ENCODE data around the gene GSTM2.
"Not testable (repeated sequence)": the region's sequence is repeated elsewhere in the genome, so short reads cannot be mapped to it uniquely, and the experiment has no call there.

GSTM2 gene

DNA sequence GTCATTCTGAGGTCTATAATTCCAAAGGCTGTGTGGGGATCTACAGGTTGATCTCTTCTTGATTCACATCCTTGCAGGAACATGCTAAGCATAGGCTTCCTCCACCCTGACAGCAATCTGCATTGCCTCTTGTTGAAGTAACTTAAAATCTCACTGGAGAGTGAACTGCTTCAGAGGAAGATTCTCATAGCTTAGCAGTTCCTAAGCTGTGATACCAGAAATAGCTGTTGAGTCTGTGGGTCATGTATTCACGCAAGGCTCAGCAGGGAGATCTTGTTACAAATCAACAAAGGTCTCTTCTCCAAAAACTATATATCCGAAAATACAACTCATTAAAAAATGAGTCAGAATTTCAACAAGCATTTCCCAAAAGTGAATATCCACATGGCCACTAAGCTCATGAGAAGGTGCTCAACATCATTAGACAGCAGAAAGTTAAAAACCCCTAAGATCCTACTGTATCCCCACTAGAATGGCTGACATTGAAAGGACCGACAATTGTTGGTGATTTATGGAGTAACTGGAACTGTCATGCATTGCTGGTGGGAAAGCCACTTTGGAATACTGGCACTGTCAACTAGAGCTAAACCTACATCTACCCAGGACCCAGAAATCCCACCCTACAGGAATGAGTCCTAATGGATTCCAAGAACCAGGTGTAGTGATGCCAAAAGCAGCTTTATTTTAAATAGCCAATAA is 9.0 kb downstream of the GSTM2 start:
- not testable (repeated sequence) for H3K27me3 Mint-ChIP-seq, H3K27ac Mint-ChIP-seq, H3K4me1 Mint-ChIP-seq, H3K9me3 Mint-ChIP-seq, ATAC-seq, H3K36me3 Mint-ChIP-seq, H3K4me3 Mint-ChIP-seq

DNA sequence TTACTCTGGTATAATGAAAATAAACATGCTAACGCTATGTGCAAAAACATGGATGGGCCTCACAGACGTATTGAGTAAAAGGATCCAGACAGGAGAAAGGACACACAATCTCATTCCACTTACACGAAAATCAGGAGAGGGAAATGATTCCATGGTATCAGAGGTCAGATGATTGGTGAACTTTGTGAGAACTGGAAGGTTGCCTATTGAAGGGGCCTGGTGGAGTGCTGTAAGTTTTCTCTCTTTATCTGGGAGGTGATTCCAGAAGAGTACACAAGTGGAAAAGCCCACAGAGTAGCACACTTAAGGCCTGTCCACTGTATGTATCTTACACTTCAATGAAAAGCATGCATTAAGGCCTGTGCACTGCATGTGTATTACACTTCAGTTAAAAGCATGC is 9.6 kb downstream of the GSTM2 start:
- Mint-ChIP-seq H3K4me3 (no peak overlapping the region), H3K4me1 (no peaks in the 10 kb centered on the region), H3K9me3 (no peaks in the 10 kb centered on the region), H3K27ac (no peak overlapping the region), H3K27me3 (no peaks in the 10 kb centered on the region), H3K36me3 (peaks cover 6% of the 10 kb centered on the region)
- ATAC-seq = no peak

DNA sequence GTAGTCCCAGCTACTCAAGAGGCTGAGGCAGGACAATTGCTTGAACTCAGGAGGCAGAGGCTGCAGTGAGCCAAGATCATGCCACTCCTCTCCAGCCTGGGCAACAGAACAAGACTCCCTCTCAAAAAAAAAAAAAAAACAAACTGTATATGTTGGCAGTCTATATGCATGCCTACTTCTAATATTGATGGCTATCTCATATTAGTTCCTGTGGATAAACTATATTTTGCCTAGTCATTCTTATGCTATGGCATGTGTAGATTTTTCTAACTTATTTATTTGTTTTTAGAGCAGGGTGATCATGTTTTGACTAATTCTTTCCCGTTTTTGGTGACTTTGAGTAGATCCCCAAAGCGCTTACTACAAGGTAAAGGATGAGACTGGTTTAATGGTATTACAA is 10.8 kb downstream of the GSTM2 start:
- not testable (repeated sequence) for ATAC-seq, H3K4me1 Mint-ChIP-seq, H3K27me3 Mint-ChIP-seq, H3K36me3 Mint-ChIP-seq, H3K27ac Mint-ChIP-seq, H3K9me3 Mint-ChIP-seq, H3K4me3 Mint-ChIP-seq

- H3K27me3 Mint-ChIP-seq, H3K36me3 Mint-ChIP-seq, ATAC-seq, H3K4me3 Mint-ChIP-seq, H3K27ac Mint-ChIP-seq, H3K4me1 Mint-ChIP-seq, H3K9me3 Mint-ChIP-seq: not testable (repeated sequence)
Observed at GRCh38 chr1:109684777-109685176, 16.9 kb downstream of the GSTM2 start.

DNA sequence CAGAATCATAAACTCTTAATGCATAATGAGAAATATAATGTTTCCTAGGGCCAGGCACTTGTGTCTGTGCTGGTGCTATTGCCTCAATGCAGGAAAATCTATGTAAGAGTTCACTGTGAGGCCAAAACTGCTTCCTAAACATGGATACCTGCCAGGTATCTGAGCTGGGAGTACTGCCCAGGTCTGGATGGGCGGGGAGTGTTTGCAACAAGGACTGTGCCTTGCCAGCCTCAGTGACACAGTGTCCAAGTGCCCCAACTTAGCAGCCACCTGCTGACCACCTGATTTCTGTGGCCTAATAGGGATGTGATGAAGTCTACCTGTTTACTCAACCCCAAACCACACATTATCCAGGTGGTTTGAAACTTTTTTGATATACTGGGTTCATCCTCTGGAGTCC is 17.5 kb downstream of the GSTM2 start:
- H3K27me3 Mint-ChIP-seq, H3K4me3 Mint-ChIP-seq, H3K4me1 Mint-ChIP-seq, H3K9me3 Mint-ChIP-seq, H3K27ac Mint-ChIP-seq, ATAC-seq, H3K36me3 Mint-ChIP-seq: not testable (repeated sequence)

DNA sequence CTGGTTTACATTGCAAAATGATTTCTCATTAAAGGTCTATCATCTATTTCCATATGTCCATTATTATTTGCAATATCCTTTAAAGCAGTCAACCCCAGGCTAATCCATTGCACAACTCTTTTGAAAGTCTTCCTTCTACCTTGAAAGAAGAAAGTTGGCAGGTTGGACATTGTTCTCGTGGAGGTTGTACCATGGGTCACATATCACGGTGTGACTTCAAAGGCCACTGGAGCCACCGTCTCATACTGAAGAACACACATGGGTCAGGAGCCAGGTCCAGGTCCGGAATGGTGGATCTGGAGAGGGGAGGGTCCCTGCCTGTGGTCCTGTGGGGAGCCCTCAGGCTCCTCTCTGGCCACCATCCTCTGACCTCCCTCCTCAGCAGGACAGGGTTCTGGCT is 18.0 kb downstream of the GSTM2 start:
- not testable (repeated sequence) for H3K36me3 Mint-ChIP-seq, H3K4me3 Mint-ChIP-seq, ATAC-seq, H3K9me3 Mint-ChIP-seq, H3K4me1 Mint-ChIP-seq, H3K27me3 Mint-ChIP-seq, H3K27ac Mint-ChIP-seq

GRCh38 chr1:109687109-109687508 is 19.3 kb downstream of the GSTM2 start:
- peak overlapping the region; percentile 87 for H3K4me3 Mint-ChIP-seq
- not testable (repeated sequence) for H3K36me3 Mint-ChIP-seq, H3K27me3 Mint-ChIP-seq, H3K9me3 Mint-ChIP-seq, H3K4me1 Mint-ChIP-seq
- peak overlapping the region; percentile 93 for H3K27ac Mint-ChIP-seq
- peak; percentile 22 for ATAC-seq

DNA sequence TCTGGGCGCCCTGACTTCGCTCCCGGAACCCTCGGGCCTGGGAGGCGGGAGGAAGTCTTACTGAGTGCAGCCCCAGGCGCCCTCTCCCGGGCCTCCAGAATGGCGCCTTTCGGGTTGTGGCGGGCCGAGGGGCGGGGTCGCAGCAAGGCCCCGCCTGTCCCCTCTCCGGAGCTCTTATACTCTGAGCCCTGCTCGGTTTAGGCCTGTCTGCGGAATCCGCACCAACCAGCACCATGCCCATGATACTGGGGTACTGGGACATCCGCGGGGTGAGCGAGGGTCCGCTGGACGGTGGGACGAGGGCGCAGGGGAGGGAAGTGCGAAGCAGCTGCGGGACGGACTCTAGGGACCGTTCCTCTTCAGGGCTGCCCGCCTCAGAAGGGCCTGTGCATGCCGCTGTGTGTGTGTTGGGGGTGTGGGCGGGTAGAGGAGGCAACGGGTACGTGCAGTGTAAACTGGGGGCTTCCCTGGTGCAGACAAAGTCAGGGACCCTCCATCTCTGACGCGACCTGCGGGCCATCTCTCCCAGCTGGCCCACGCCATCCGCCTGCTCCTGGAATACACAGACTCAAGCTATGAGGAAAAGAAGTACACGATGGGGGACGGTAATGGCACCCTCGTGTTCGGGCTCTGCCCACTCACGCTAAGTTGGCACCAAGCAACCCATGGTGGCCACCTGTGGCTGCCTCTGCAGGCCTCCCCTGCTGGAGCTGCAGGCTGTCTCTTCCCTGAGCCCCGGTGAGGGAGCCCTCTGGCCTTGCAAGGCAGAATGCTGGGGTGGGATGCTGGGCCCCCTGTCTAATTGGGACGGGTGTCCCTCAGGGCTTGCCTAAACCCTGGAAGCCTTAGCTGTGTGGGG is 20.0 kb downstream of the GSTM2 start, which contains the start of gene GSTM1:
Gene GSTM1 (plus strand): TSS at position 177 of the 859 bp plus-strand sequence. CDS start 57 bp downstream, at position 234.
- Mint-ChIP-seq H3K4me1 (peaks cover 6% of the 10 kb centered on the region), H3K36me3 (no peaks in the 10 kb centered on the region), H3K9me3 (no peaks in the 10 kb centered on the region), H3K4me3 (peak within 1 kb of the TSS; percentile 87), H3K27me3 (no peaks in the 10 kb centered on the region), H3K27ac (peak within 1 kb of the TSS; percentile 93)
- peak; percentile 98 for ATAC-seq

DNA sequence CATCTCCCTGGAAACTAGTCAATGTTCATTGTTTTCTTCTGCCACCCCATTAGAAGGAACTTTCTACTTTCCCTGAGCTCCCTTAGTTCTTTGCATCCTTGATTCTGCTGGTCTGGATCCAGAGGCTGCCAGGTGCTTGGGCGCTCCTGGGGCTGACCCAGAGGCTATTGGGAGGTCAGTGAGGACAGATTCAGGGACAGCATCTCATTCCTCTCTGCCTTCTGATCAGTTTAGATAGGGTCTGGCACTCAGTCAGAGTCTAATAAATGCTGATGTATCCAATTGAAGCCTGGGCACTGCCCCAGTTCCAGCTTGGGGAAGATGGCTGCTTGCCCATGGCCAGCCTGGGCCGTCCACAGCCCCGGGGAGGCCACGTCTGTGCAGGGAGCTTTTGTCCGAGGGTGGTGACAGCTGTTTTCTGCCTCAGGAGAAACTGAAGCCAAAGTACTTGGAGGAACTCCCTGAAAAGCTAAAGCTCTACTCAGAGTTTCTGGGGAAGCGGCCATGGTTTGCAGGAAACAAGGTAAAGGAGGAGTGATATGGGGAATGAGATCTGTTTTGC is 22.1 kb downstream of the GSTM2 start:
- Mint-ChIP-seq H3K4me3 (no peak overlapping the region), H3K9me3 (no peaks in the 10 kb centered on the region), H3K27ac (no peak overlapping the region), H3K27me3 (no peaks in the 10 kb centered on the region), H3K4me1 (peaks cover 6% of the 10 kb centered on the region), H3K36me3 (no peaks in the 10 kb centered on the region)
- ATAC-seq = no peak

DNA sequence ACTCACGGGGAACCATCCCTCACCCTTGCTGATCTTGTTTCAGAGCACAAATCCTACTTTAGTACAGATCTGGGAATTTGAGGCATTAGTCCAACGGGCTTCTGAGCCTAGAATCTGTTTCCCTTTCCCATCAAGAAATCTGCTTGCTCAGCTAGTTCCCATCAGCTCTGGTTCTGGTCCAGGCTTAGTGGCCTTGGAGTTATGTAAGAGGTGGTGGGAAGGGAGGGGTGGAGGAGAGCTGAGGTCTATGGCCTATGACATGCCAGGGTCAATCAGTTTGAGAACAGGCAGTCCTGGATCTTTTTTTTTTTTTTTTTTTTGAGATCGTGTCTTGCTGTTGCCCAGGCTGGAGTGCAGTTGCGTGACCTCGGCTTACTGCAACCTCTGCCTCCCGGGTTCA is 23.9 kb downstream of the GSTM2 start:
- H3K4me1 Mint-ChIP-seq = peaks cover 6% of the 10 kb centered on the region
- H3K27me3 Mint-ChIP-seq = no peaks in the 10 kb centered on the region
- no peaks in the 10 kb centered on the region for H3K9me3 Mint-ChIP-seq
- H3K36me3 Mint-ChIP-seq = no peaks in the 10 kb centered on the region
- H3K27ac Mint-ChIP-seq = no peak overlapping the region
- no peak for ATAC-seq
- H3K4me3 Mint-ChIP-seq = no peak overlapping the region

DNA sequence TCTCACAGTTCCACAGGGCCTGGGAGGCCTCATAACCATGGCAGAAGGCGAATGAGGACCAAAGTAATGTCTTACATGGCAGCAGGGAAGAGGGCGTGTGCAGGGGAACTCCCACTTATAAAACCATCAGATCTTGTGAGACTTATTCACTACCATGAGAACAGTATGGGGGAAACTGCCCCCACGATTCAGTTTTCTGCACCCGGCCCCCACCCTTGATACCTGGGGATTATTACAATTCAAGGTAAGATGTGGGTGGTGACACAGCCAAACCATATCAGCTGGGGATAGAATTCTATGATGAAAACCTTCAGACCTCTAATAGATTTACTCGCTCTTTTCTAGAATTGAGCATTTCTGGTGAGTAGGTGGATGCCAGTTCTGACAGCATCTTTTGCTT is 26.5 kb downstream of the GSTM2 start:
- H3K36me3 Mint-ChIP-seq, H3K27ac Mint-ChIP-seq, ATAC-seq, H3K27me3 Mint-ChIP-seq, H3K4me1 Mint-ChIP-seq, H3K9me3 Mint-ChIP-seq, H3K4me3 Mint-ChIP-seq: not testable (repeated sequence)

DNA sequence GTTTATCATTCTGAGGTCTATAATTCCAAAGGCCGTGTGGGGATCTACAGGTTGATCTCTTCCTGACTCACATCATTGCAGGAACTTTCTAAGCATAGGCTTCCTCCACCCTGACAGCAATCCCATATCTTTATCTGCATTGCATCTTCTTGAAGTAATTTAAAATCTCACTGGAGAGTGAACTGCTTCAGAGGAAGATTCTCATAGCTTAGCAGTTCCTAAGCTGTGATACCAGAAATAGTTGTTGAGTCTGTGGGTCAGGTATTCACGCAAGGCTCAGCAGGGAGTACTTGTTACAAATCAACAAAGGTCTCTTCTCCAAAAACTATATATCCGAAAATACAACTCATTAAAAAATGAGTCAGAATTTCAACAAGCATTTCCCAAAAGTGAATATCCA is 27.3 kb downstream of the GSTM2 start:
- H3K36me3 Mint-ChIP-seq, H3K27me3 Mint-ChIP-seq, ATAC-seq, H3K4me3 Mint-ChIP-seq, H3K27ac Mint-ChIP-seq, H3K9me3 Mint-ChIP-seq, H3K4me1 Mint-ChIP-seq: not testable (repeated sequence)

GRCh38 chr1:109697066-109697465 is 29.2 kb downstream of the GSTM2 start:
- H3K4me3 Mint-ChIP-seq = no peak overlapping the region
- no peak overlapping the region for H3K27ac Mint-ChIP-seq
- H3K4me1 Mint-ChIP-seq = no peaks in the 10 kb centered on the region
- H3K9me3 Mint-ChIP-seq = no peaks in the 10 kb centered on the region
- no peaks in the 10 kb centered on the region for H3K27me3 Mint-ChIP-seq
- peaks cover 7% of the 10 kb centered on the region for H3K36me3 Mint-ChIP-seq
- ATAC-seq = no peak

- H3K36me3 Mint-ChIP-seq, H3K9me3 Mint-ChIP-seq, H3K27ac Mint-ChIP-seq, H3K27me3 Mint-ChIP-seq, ATAC-seq, H3K4me1 Mint-ChIP-seq, H3K4me3 Mint-ChIP-seq: not testable (repeated sequence)
Observed at GRCh38 chr1:109697861-109698260, 30.0 kb downstream of the GSTM2 start.

GRCh38 chr1:109702940-109703339 is 35.1 kb downstream of the GSTM2 start:
- H3K27ac Mint-ChIP-seq, H3K4me1 Mint-ChIP-seq, H3K9me3 Mint-ChIP-seq, H3K4me3 Mint-ChIP-seq, ATAC-seq, H3K27me3 Mint-ChIP-seq: not testable (repeated sequence)
- peaks cover 29% of the 10 kb centered on the region for H3K36me3 Mint-ChIP-seq

- Mint-ChIP-seq H3K27me3 (no peaks in the 10 kb centered on the region), H3K4me3 (no peak overlapping the region), H3K9me3 (peaks cover 10% of the 10 kb centered on the region), H3K4me1 (no peaks in the 10 kb centered on the region), H3K27ac (no peak overlapping the region), H3K36me3 (peaks cover 36% of the 10 kb centered on the region)
- ATAC-seq = no peak
Observed at GRCh38 chr1:109704173-109704572, 36.3 kb downstream of the GSTM2 start.

Measured in stimulated activated memory B cell treated with anti-CD40 and anti-IgM and Interleukin-4, amounts not matched to agents 10 μg/mL and 1 μg/mL and 100 μg/mL, for 72 hours (primary cell).